Tibial artery (tissue), 4 donors: ENCODE data around the gene SNX15.

Experiments used
- DNase-seq, 2 donors: peaks; one replicate each; pipeline ENCODE4 v3.0.0-alpha.2; 2019
- H3K27ac ChIP-seq, 2 donors: fragments of 200-600 bp; sonication (generic) in 1 of 2; 1 replicate in 1 of 2; 2 replicates in 1 of 2; pipeline ENCODE4 v1.5.1; 2018 to 2019; ENCODE audit warnings: mild to moderate bottlenecking in 1 of 2
- H3K27me3 ChIP-seq, 2 donors: fragments of 200-600 bp; sonication (generic) in 1 of 2; one replicate each; pipeline versions ENCODE4 v1.5.1 to v1.6.0; 2016 to 2019
- H3K36me3 ChIP-seq, 3 donors: fragments of 200-600 bp; sonication (generic) in 2 of 3; one replicate each; pipeline ENCODE4 v1.5.1; 2016 to 2019; ENCODE audit warnings: mild to moderate bottlenecking in 2 of 3
- H3K4me1 ChIP-seq, 4 donors: fragments of 200-600 bp; sonication (generic) in 2 of 4; 1 replicate in 3 of 4; 2 replicates in 1 of 4; pipeline ENCODE4 v1.5.1; 2016 to 2019
- H3K4me3 ChIP-seq, 2 donors: fragments of 200-600 bp; sonication (generic) in 1 of 2; 1 replicate in 1 of 2; 2 replicates in 1 of 2; pipeline ENCODE4 v1.5.1; 2018 to 2019; ENCODE audit warnings: mild to moderate bottlenecking in 2 of 2
- H3K9me3 ChIP-seq, 3 donors: fragments of 200-600 bp; sonication (generic) in 1 of 3; one replicate each; pipeline ENCODE4 v1.5.1; 2016 to 2019
- intact Hi-C: fragments of 100-400 bp; cut with DNase I; formaldehyde crosslinking; loops from one replicate; pipeline ENCODE4 v1.15.0; 2023; ENCODE audit warnings: low total_unique reads
- TF ChIP-seq, protein P1 (sequence below), 2 experiments: fragments of 200-600 bp in 1 of 2; fragments of 450-650 bp in 1 of 2; IDR thresholded peaks; one replicate each; pipeline ENCODE4 v1.5.1; 2017 to 2019; ENCODE audit warnings: antibody characterized with exemption in 2 of 2, mild to moderate bottlenecking in 1 of 2, moderate library complexity in 1 of 2

SNX15 gene

GRCh38 chr11:65086809-65087208 is 59.6 kb downstream of the SNX15 start:
- H3K36me3 ChIP-seq: peaks cover 25 to 46% (median 35%) of the 10 kb centered on the region in 3 donors
- no peak overlapping the region for H3K27ac ChIP-seq
- no peak for DNase-seq
- no peak overlapping the region for H3K4me3 ChIP-seq
- H3K4me1 ChIP-seq: peaks cover 0 to 21% (median 17%) of the 10 kb centered on the region in 4 donors
- intact Hi-C loops: loop anchor here (5.0 kb wide), 1 partner anchor 60 kb away; the partner anchor contains the start of gene SNX15
- H3K9me3 ChIP-seq: no peaks in the 10 kb centered on the region
- no peaks in the 10 kb centered on the region for H3K27me3 ChIP-seq
- TF ChIP-seq, protein P1, sequence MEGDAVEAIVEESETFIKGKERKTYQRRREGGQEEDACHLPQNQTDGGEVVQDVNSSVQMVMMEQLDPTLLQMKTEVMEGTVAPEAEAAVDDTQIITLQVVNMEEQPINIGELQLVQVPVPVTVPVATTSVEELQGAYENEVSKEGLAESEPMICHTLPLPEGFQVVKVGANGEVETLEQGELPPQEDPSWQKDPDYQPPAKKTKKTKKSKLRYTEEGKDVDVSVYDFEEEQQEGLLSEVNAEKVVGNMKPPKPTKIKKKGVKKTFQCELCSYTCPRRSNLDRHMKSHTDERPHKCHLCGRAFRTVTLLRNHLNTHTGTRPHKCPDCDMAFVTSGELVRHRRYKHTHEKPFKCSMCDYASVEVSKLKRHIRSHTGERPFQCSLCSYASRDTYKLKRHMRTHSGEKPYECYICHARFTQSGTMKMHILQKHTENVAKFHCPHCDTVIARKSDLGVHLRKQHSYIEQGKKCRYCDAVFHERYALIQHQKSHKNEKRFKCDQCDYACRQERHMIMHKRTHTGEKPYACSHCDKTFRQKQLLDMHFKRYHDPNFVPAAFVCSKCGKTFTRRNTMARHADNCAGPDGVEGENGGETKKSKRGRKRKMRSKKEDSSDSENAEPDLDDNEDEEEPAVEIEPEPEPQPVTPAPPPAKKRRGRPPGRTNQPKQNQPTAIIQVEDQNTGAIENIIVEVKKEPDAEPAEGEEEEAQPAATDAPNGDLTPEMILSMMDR (IDR thresholded peaks at IDR 0.05): no peak

- TF ChIP-seq, protein P1 (IDR thresholded peaks at IDR 0.05): no peak
- Histone ChIP-seq H3K36me3 (peaks cover 25 to 46% (median 35%) of the 10 kb centered on the region in 3 donors), H3K4me1 (peaks cover 0 to 21% (median 17%) of the 10 kb centered on the region in 4 donors), H3K27ac (no peak overlapping the region), H3K4me3 (no peak overlapping the region), H3K27me3 (no peaks in the 10 kb centered on the region), H3K9me3 (no peaks in the 10 kb centered on the region)
- intact Hi-C loops: loop anchor here (5.0 kb wide), 1 partner anchor 60 kb away; the partner anchor contains the start of gene SNX15
- DNase-seq: no peak
Measured at GRCh38 chr11:65087216-65087615, 60.0 kb downstream of the SNX15 start.

- Histone ChIP-seq H3K9me3 (no peaks in the 10 kb centered on the region), H3K36me3 (peaks cover 25 to 46% (median 35%) of the 10 kb centered on the region in 3 donors), H3K4me3 (no peak overlapping the region), H3K27me3 (no peaks in the 10 kb centered on the region), H3K27ac (no peak overlapping the region), H3K4me1 (peaks cover 0 to 21% (median 17%) of the 10 kb centered on the region in 4 donors)
- TF ChIP-seq, protein P1 (IDR thresholded peaks at IDR 0.05): no peak
- intact Hi-C loops: loop anchor here (5.0 kb wide), 1 partner anchor 61 kb away; the partner anchor contains the start of gene SNX15
- DNase-seq: no peak
Measured at GRCh38 chr11:65087827-65088226, 60.6 kb downstream of the SNX15 start.

- H3K4me1 ChIP-seq: peaks cover 0 to 10% (median 9%) of the 10 kb centered on the region in 4 donors
- intact Hi-C loops: loop anchor here (5.0 kb wide), 1 partner anchor 62 kb away; the partner anchor contains the start of gene SNX15
- DNase-seq: no peak
- no peak overlapping the region for H3K27ac ChIP-seq
- no peak overlapping the region for H3K4me3 ChIP-seq
- no peaks in the 10 kb centered on the region for H3K9me3 ChIP-seq
- TF ChIP-seq, protein P1 (IDR thresholded peaks at IDR 0.05): no peak
- H3K27me3 ChIP-seq: no peaks in the 10 kb centered on the region
- H3K36me3 ChIP-seq: peaks cover 25 to 46% (median 35%) of the 10 kb centered on the region in 3 donors
Measured at GRCh38 chr11:65089621-65090020, 62.4 kb downstream of the SNX15 start.
